ENCODE results near the gene TSSC4.

Gene TSSC4

DNA sequence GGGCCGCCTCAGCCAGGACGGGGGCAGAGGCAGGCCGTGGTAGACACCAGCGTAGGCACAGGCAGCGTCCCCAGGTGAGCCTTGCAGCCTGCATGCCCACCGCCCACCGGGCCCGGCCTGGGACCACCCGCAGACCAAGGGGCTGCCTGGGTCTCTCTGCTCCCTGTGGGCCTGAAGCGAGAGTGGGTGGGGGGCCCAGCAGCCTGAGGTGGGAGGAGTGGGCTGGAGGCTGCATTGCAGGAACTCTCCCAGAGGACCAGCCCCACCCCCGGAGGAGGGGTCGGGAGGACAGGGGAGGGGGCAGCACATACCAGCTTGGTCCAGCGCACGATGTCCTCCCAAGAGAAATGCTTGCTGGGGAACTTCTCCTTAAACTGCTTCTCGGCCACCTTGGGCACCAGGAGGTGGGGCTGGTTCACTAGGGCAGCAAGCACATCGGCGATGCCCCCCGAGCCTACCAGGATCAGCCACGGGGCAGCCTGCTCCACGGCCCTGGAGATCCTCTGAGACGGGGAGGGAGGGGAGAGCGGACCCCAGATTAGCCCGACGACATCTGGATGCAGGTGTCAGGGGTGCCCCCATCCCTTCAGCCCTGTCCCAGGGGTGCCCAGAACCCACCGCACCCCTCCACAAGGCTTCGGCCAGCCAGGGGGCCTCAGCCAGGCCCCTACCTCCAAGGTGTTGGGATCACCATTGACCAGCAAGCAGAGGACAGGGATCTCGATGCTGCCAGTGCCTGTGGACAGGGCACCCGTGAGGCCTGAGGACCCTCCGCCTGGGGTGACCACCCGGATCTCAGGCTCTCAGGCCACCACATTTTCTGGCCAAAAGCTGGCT is 17.5 kb downstream of the TSSC4 start:
- DNase-seq (ENCODE audit: low spot score) = no peak

DNA sequence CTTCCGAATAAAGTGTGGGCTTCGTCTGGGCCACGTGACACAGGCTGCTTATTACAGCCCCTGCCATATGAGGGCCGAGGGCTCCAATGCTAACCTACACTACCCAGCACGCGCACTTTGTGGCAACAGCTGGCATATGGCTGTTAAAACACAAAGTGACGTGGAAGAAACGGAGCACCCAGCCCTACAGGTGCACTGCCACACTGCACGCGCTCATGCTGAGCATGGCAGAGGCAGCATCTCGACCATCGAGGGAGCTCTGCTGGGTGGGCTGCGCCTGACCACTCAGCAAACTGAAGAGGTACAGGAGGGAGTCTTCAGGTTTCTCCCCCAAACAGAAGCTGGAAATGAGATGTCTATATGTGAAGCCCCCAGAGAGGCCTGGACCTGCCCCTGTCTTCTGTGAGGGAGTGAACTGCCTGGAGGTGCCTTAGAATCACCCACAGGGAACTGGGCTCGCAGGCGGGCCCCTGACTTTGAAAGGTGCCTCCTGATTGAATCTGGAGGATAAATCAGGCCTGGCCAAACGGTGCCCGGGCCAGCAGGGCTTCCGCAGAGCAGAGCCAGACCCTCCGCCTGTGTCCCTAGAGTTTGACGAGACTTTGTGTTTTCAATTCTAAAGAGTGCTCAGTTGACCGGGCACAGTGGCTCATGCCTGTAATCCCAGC is 18.3 kb downstream of the TSSC4 start:
- no peak for DNase-seq (ENCODE audit: low spot score)

DNA sequence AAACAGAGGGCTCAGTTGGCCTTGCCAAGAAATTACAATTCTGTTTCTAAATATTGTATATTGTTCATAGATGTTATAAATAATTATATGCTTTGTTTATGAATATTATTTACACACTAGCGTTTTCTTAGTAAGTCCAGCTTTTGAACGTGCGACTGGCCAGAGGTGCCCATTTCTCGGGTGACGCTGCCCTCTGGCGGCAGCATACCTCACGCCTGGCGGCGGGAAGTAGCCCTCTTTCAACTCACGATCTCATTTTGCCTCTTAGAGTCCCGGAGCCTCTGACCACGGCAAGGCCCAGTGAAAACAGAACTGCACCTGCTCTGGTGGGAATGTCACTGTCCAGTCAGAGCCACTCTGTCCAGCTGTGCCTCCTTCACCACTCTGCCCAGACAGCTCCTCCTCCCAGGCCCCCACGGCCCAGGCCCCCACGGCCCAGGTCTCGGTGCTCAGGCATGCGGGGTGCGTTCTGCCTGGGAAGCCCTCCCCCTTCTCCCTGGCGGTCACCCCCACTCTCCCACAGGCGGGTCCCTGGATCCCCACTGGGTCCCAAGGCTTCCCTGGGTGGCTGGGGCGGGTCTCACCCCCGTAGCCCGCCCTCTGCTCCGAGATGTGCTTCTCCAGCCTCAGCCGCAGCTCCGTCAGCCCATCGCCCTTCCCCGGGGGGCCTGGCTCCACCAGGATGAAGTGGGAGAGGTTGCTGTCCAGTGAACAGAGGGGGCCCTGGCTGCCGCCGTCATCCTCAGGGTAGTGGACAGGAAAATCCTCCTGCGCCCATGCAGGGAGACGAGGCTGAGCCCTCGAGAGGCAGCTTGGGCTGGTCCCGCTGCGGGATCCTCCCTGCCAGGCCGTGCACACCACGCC is 19.3 kb downstream of the TSSC4 start:
- peak; percentile 93 for DNase-seq (ENCODE audit: low spot score)

DNA sequence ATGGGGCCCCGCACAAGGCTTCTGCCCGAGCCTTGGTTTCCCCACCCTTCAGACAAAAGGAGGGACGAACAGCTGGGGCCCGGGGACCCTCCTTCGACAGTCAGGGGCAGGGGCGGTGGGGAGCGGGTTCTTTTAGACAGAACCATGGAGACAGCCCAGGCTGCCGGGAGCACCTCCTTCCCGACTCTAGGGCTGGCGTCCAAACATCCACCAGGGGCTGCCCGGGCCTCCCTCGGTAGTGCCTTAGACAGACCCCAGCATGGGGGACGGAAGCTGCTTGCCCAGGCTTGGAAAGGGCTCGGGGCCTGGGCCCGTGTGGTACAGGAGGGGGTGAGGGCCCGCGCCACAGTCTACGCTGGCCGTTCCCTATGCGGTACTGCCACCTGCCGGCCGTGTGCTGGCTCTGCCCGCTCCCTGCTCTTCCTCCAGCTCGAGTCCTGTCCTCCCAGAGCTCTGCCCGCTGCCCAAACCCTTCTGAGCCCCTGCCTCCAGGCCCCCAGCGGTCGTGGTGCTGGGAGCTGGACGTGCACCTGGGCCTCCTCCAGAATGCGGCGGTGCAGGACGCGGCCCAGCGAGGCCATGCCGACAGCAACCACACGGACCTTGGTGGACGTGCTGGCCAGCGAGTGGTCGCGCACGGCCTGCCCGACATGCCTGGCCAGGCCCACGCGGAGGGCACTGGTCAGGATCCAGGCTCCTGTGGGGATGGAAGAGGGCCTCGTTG is 20.1 kb downstream of the TSSC4 start:
- peak; percentile 97 for DNase-seq (ENCODE audit: low spot score)

DNA sequence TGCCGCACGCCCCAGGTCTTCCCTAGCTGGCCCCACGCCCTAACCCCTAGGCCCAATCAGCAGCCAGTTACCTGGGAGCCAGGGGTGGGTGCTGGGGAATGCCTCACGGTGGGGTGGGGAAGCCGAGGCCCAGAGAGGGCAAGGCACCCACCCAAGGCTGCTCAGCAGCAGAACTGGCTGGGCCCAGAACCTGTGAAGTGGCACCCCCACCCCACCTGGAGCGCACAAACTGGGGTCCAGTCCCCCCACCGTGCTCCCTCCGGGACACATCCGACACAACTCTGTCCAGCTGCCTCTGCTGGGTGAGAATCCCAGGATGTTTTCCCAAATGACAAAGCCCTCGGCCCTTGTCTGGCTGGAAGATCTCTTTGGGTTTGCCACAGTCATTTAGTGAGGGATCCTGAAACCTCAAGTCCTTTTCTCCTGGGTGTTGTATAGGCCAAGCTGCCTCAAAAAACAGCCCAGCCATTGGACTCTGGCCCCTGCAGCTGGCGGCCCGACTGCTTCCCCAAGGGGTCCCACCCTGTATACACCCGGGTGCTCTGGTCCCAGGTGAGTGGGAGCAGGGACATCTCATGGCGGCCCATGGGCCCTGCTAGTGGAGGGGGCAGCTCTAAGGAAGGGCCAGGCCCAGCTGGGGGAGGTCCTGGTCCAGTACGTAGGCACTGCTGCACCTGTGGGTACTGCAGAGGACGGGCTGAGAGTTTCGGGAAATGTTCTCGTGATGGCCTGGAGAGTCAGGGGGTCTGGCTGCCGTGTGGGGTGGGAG is 20.9 kb downstream of the TSSC4 start:
- no peak for DNase-seq (ENCODE audit: low spot score)

DNA sequence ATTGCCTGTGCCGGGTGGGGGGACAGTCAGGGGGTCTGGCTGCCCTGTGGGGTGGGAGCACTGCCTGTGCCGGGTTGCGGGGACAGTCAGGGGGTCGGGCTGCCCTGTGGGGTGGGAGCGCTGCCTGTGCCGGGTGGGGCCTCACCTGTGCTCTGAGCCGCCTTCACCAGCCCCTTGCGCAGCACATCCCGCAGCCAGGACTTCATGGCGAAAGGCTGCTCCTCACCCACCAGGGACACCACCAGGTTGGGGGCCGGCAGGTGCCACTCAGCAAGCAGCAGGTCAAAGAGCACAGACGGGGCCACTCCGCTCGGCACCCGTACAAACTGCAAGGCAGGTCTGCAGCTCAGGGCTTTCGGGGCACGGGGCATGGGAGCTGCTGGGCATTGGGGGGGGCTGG is 21.4 kb downstream of the TSSC4 start:
- no peak for DNase-seq (ENCODE audit: low spot score)

DNA sequence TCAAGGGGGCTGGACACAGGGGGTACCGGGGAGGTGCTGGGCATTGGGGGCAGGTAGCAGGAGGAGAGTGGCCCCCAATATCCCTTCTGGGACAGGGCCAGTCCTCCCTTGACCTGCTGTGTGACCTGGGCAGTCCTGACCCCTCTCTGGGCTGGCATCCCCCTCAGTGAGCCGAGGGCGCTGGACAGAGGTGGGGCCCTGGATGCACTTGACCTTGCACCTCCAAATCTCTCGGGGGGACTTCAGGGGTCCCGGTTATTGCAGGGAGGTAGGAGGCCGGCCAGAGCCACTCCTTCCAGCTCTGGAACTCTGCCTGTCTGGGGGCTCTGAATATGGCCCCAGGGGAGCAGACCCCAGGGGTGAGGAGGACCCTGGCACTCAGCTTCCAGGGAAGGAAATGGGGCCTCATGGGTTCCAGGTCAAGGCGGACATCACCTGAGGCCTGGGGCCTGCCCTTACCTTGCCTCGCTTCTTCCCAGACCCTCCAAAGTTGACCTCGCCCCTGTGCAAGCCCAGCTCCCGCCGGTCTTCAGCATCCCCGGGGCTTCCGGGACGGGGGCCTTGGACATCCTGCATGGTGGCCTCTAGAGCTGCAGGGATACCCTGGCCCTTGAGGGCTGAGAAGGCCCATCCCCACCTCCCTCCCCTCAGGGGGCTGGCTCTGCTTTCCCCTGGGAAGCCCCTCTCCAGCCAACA is 22.1 kb downstream of the TSSC4 start:
- no peak for DNase-seq (ENCODE audit: low spot score)

DNA sequence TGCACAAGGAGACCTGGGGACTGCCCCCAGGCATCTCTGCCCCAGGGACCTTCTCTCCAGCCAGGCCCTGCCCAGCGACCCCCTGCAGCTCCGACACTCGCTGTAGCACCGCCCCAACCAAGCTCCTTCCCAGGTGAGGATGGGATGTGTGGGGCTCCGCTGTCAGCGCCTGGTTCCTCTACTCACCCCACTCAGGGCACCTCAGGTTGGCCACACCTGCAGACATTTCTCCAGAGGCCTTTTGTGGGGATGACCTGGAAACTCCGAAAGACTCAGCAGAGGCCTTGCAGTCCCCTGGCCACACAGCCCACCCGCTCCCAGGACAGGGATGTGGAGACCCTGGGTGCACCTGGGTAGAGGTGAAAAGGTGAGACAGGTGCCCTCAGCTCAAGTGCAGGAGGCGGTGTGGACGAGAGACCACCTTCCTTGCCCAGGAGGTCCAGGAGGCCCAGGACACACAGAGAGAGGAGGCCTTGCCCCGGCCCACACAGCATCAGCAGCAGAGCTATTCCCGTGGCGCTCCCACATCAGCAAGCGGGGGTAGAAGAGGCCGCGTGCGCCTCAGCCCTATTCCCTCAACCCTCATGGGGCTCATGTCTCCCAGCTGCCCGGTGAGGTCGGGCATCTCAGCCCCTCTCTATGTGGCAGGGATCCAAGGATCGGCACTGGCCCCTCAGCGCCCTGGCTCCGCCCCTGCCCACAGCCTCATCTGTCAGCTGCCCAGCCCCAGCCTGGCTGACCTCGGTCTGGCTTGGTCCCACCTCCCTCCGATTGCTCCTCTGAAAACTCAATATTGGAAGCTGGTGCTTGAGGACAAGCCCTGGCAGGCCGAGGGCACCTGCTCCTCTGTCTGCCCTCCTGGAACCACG is 22.8 kb downstream of the TSSC4 start:
- no peak for DNase-seq (ENCODE audit: low spot score)

DNA sequence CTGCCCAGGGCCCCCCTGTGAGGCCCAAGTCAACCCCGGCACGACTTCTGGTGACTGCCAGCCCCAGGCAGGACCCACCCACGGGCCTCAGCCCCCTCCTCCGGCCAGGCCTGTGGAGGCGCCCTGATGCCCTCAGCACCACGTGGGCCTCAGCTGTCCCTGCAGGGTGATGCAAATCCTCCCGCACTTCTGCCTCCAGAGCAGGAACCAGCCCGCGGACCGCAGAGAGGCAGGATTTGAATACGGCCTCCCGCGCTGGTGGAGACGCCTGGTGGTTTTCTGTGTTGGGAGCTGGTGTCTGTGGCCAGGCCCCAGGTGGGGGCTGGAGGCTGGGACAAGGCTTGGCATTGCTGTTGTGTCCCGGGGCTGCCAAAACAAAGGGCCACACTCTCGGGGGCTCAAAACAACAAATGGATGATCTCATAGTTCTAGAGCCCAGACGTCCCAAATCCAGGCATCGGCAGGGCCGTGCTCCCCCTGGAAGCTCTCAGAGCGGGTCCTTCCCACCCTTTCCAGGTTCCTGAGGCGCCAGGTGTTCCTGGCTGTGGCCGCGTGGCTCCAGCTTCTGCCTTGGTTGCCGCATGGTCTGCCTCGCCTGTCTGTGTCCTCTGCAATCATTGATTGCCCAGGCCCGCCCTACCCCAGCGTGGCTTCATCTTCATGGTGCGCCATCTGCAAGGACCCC is 24.4 kb downstream of the TSSC4 start:
- DNase-seq (ENCODE audit: low spot score) = no peak

DNA sequence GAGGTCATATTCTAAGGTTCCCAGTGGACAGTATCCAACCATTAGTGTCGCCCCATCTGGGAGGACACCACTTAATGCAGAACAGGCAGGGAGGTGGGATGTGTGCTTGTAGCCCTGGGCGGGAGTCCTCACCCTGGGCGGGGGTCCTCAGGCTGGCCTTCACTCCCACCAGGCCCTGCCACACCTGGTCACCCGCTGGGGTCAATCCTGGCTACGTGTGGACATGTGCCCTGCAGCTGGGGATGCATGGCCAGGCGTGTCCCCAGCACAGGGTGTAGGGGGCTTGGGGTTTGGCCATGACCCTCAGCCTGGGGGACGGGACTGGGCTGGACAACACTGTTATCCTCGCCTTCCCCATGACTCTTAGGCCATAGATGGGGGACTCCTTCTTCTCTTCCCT is 25.0 kb downstream of the TSSC4 start:
- DNase-seq (ENCODE audit: low spot score) = no peak

DNA sequence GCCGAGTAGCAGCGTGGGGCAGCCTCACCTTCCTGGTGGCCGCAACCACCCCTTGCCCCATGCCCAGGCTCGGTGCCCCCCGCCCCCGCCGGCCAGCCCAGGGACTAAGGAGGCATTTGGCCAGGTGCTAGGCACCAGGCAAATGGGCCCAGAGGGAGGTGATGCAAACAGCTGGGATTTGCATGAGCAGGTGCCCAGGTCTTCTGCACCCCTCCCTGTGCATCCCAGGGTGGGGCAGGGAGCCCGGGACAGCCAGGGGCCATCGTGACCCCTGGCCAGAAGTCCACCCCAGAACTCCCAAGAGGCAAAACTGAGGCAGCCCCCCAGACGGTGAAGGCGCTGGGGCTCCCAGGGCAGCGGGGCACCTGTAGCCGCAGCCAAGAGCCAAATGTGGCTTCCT is 25.7 kb downstream of the TSSC4 start:
- DNase-seq (ENCODE audit: low spot score) = no peak

DNA sequence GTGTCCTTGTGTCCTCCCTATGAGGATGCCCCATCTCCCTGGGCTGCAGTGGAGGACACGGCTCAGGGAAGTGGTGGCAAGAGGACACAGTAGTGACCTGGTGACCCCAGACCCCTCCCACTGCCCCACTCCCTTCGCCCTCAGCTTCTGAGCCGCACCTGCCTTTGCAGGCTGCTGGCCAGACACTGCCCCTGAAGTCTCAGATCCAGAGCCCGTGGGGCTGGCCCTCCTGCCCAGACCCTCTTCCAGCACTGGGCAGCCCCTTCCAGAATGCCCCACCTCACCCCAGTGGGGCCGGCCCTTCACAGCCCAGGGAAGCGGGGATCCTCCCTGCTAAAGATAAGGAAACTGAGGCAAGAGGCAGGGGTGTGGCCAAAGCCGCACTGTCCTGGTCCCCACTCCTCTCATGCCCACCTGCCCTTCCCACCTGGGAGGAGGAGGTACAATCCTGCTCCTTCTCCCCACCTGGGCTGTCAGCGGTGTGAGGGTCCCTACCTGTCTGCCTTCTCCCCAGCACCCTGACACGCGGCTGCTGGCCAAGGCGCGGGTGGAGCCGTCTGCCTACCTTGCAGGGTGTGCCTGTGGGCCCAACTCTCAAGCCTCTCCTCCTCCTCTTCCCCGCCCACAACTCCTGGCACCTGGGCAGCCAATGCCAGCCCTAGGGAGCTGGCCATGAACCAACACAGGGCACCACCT is 26.4 kb downstream of the TSSC4 start:
- no peak for DNase-seq (ENCODE audit: low spot score)

DNA sequence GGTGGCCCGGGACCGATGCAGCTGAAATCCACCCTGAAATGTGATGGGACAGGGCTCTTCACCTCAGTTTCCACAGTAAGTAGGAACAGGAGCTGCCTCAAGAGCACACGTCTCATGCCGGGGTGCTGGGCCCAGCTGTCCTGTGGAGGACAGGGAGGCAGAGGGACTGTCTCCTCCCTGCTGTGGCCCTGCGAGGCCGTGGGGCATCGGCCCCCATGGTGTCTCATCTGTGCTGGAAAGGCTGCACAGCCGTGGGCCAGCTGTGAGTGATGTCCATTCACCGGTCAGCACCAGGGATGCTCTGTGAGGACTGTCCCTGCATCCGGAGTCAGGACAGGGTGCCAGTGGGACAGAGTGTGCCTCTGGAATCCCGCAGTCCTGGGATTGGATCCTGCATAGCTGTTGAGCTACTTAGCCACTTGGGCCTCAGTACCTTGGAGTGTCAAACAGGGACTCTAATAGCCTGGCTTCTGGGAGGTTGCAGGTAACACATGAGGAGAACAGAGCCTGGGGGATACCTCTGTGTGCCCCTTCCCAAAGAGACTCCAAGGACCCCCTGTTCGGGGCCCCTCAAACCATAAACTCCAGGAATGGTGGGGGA is 27.3 kb downstream of the TSSC4 start:
- DNase-seq (ENCODE audit: low spot score) = no peak

DNA sequence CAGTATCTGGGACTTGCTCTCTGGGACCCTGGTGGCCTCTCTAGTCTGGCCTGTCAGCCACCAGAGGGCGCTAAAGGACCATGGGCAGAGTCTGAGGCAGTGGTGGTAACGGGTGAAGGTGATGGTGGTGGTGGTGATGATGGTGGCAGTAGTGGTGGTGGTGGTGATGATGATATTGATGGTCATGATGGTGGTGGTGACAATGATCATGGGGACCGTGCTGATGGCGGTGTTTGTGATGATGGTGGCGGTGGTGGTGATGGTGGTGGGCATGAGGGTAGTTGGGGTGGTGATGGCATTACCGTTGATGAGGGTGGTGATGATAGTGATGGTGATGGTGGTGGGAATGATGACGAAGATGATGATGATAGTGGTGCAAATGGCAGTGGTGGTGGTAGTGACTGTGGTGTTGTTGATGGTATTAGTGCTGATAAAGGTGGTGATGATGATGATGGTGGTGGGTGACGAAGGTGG is 27.8 kb downstream of the TSSC4 start:
- peak; percentile 80 for DNase-seq (ENCODE audit: low spot score)

DNA sequence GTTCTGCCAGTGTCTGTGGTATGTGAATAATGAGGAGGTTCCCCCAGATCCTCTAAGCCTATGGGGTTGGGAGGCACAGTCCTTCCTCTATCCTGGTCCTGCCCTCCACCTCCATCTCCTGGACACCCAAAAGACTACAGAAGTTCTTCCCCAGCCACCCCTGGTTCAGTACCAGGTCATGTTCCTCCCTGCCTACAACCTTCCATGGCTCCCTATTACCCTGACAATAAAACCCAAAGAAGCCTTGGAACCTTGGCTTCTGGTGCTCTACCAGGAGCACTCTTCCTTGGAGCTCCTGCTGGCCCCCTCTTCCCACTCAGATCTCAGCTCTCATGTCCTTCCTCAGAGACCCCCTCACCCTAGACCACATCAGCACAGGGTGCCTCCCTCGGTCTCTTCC is 30.8 kb downstream of the TSSC4 start:
- DNase-seq (ENCODE audit: low spot score) = no peak

DNA sequence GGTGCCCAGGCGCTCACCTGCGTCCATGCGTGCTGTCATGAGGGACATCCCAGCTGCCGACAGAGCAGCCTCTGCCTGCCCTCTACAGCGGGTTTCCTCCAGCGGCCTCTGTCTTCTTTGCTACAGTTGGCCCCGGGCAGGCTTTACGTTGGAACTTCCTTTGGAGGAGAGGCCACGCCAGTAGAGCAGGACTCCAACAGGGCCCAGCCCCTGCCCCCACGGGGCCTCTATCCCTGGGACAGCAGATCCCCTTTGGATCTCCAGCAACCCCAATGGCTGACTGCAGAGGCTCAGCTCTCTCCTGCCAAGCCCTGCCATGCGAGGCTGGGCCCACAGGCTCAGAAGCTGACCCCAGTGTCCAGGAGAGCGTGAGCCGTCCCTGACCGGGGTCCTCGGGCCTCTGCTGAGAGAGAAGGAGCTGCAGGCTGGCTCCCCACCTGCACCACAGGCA is 31.6 kb downstream of the TSSC4 start:
- no peak for DNase-seq (ENCODE audit: low spot score)

DNA sequence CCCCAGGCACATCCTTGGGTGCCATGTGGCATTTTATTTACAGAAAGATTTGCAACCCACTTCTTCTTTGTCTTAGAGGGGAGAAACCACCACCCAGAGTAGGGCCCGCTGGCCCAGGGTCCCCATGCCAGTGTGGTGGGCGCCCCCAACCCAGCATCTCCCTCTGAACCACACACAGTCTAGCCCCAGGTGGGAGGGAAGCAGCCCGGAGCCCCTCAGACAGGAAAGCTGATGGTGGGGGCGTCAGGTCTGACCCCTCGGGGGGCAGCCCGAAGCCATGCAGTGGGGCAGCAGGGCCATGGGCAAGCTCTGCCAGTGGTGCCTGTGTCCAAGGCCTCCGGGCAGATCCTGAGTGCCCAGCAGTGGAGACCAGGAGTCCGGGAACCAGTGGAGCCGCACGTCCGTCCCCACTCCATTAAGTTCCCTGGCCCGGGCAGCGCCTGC is 32.1 kb downstream of the TSSC4 start:
- DNase-seq (ENCODE audit: low spot score) = no peak
